ENCODE measurements around the gene REG4. TPM values are rescaled to one million over a fixed set of nuclear protein-coding genes. Genes with fewer than 3 reads are reported as not detected.
"Not testable (repeated sequence)": the region's sequence is repeated elsewhere in the genome, so short reads cannot be mapped to it uniquely, and the experiment has no call there.

Gene REG4
- total RNA-seq, 2 experiments from 2014 or later, result 0.33 TPM; not detected in 1

- peaks cover 12% of the 10 kb centered on the region for H3K27me3 Mint-ChIP-seq
- CTCF ChIA-PET, result no interaction called here
Measured at GRCh38 chr1:119829625-119830024, 18.4 kb upstream of the REG4 start.

GRCh38 chr1:119829006-119829405 is 17.7 kb upstream of the REG4 start:
- intact Hi-C loops (cut with DNase I, micrococcal nuclease); H3K27me3 ChIP-seq (ENCODE audit: control insufficient read depth in 1 of 2, insufficient read depth in 2 of 2, low read length in 2 of 2); POLR2A ChIA-PET; DNase-seq; H3K9me3 Mint-ChIP-seq; H3K4me1 Mint-ChIP-seq (ENCODE audit: low read depth); H3K4me3 Mint-ChIP-seq; H3K9me3 ChIP-seq (ENCODE audit: control insufficient read depth in 1 of 2, insufficient read depth in 1 of 2, low read length in 2 of 2); H3K27ac ChIP-seq (ENCODE audit: low read depth in 1 of 2, low read length in 2 of 2); H3K27ac Mint-ChIP-seq; H3K36me3 Mint-ChIP-seq (ENCODE audit: low read depth); H3K36me3 ChIP-seq (ENCODE audit: insufficient read depth, low read length); H3K4me1 ChIP-seq (ENCODE audit: insufficient read depth, low read length); ATAC-seq (ENCODE audit: poor library complexity); H3K4me3 ChIP-seq (ENCODE audit: low read length): not testable (repeated sequence)
- CTCF ChIA-PET, result interaction anchor here (0.9 kb wide), 1 partner anchor 10 kb away, joined by 3 read pairs; no protein-coding TSS in a partner anchor
- peaks cover 18% of the 10 kb centered on the region for H3K27me3 Mint-ChIP-seq

More at GRCh38 chr1:119829625-119830024, 18.4 kb upstream of the REG4 start:
- DNase-seq (no peak), ATAC-seq (ENCODE audit: poor library complexity) (no peak)
- no peaks in the 10 kb centered on the region for H3K9me3 Mint-ChIP-seq
- H3K4me1 Mint-ChIP-seq (ENCODE audit: low read depth), result no peaks in the 10 kb centered on the region
- H3K4me1 ChIP-seq (ENCODE audit: insufficient read depth, low read length), result no peaks in the 10 kb centered on the region
- H3K36me3 Mint-ChIP-seq (ENCODE audit: low read depth), result no peaks in the 10 kb centered on the region
- H3K9me3 ChIP-seq (ENCODE audit: control insufficient read depth in 1 of 2, insufficient read depth in 1 of 2, low read length in 2 of 2), result no peaks in the 10 kb centered on the region
- no peak overlapping the region for H3K27ac ChIP-seq (ENCODE audit: low read depth in 1 of 2, low read length in 2 of 2)
- POLR2A ChIA-PET, result no interaction called here
- no peak overlapping the region for H3K27ac Mint-ChIP-seq
- intact Hi-C loops (cut with DNase I, micrococcal nuclease), result no loop called here
- no peak overlapping the region for H3K4me3 ChIP-seq (ENCODE audit: low read length)
- H3K27me3 ChIP-seq (ENCODE audit: control insufficient read depth in 1 of 2, insufficient read depth in 2 of 2, low read length in 2 of 2), result peaks cover 0 to 4% of the 10 kb centered on the region in 2 experiments
- H3K4me3 Mint-ChIP-seq, result no peak overlapping the region
- no peaks in the 10 kb centered on the region for H3K36me3 ChIP-seq (ENCODE audit: insufficient read depth, low read length)
- TF ChIP-seq CTCF (IDR thresholded peaks at IDR 0.05), result no peak

- no peaks in the 10 kb centered on the region for H3K36me3 ChIP-seq (ENCODE audit: insufficient read depth, low read length)
- no peak for ATAC-seq (ENCODE audit: poor library complexity)
- POLR2A ChIA-PET, result no interaction called here
Measured at GRCh38 chr1:119828266-119828665, 17.0 kb upstream of the REG4 start.

More at GRCh38 chr1:119828266-119828665, 17.0 kb upstream of the REG4 start:
- H3K4me3 ChIP-seq (ENCODE audit: low read length), result no peak overlapping the region
- CTCF ChIA-PET, result interaction anchor here (0.9 kb wide), 1 partner anchor 10 kb away, joined by 3 read pairs; no protein-coding TSS in a partner anchor
- H3K4me1 ChIP-seq (ENCODE audit: insufficient read depth, low read length), result no peaks in the 10 kb centered on the region
- H3K4me3 Mint-ChIP-seq, result no peak overlapping the region
- no peak for TF ChIP-seq CTCF (IDR thresholded peaks at IDR 0.05)
- H3K9me3 Mint-ChIP-seq, result no peaks in the 10 kb centered on the region
- intact Hi-C loops (cut with DNase I, micrococcal nuclease), result no loop called here
- H3K27me3 Mint-ChIP-seq, result peaks cover 25% of the 10 kb centered on the region
- no peak for DNase-seq
- no peaks in the 10 kb centered on the region for H3K4me1 Mint-ChIP-seq (ENCODE audit: low read depth)
- no peak overlapping the region for H3K27ac Mint-ChIP-seq
- H3K9me3 ChIP-seq (ENCODE audit: control insufficient read depth in 1 of 2, insufficient read depth in 1 of 2, low read length in 2 of 2), result no peaks in the 10 kb centered on the region
- H3K36me3 Mint-ChIP-seq (ENCODE audit: low read depth), result no peaks in the 10 kb centered on the region
- H3K27me3 ChIP-seq (ENCODE audit: control insufficient read depth in 1 of 2, insufficient read depth in 2 of 2, low read length in 2 of 2), result peaks cover 1 to 4% of the 10 kb centered on the region in 2 experiments
- no peak overlapping the region for H3K27ac ChIP-seq (ENCODE audit: low read depth in 1 of 2, low read length in 2 of 2)
